Kidney (tissue), 14 donors: Measurements from ENCODE around the gene SLC36A1. TPM values are rescaled to one million over a fixed set of nuclear protein-coding genes. Genes with fewer than 3 reads are reported as not detected.

Experiments
- DNase-seq, 5 donors: peaks; one replicate each; pipeline ENCODE4 v3.0.0-alpha.2; 2013 to 2020
- FAIRE-seq: peaks from 2 replicates; lab custom pipeline; 2012; peaks lifted over from hg19 to GRCh38; lab: Jason Lieb, UNC
- H3K27ac ChIP-seq, 2 donors: one replicate each; pipeline ENCODE4 v1.7.0; 2013; ENCODE audit warnings: low read depth in 2 of 2, low read length in 2 of 2, inconsistent platforms in 1 of 2
- H3K27me3 ChIP-seq: one replicate; pipeline ENCODE4 v1.7.1; 2013; ENCODE audit warnings: low read length, inconsistent platforms; ENCODE audit not compliant: control insufficient read depth, insufficient read depth
- H3K36me3 ChIP-seq, 3 donors: one replicate each; pipeline versions ENCODE4 v1.7.0 to v1.7.1; 2013; ENCODE audit warnings: low read length in 3 of 3, control low read depth in 1 of 3, inconsistent platforms in 1 of 3; ENCODE audit not compliant: insufficient read depth in 3 of 3, control insufficient read depth in 2 of 3
- H3K4me1 ChIP-seq, 3 donors: one replicate each; pipeline versions ENCODE4 v1.7.0 to v1.7.1; 2013; ENCODE audit warnings: low read length in 3 of 3, inconsistent platforms in 1 of 3, low read depth in 1 of 3; ENCODE audit not compliant: control insufficient read depth in 2 of 3, insufficient read depth in 2 of 3
- H3K4me3 ChIP-seq, 3 donors: one replicate each; pipeline versions ENCODE4 v1.7.0 to v1.8.1; 2013; ENCODE audit warnings: low read length in 3 of 3, control low read depth in 1 of 3, inconsistent platforms in 1 of 3
- H3K9ac ChIP-seq, 3 donors: one replicate each; pipeline versions ENCODE4 v1.7.0 to v1.7.1; 2013; ENCODE audit warnings: low read length in 3 of 3, control low read depth in 1 of 3, inconsistent platforms in 1 of 3
- H3K9me3 ChIP-seq, 3 donors: one replicate each; pipeline versions ENCODE4 v1.7.0 to v1.7.1; 2013; ENCODE audit warnings: low read length in 3 of 3, control low read depth in 1 of 3, inconsistent platforms in 1 of 3; ENCODE audit not compliant: control insufficient read depth in 2 of 3, insufficient read depth in 1 of 3
- intact Hi-C: fragments of 100-400 bp; cut with DNase I; formaldehyde crosslinking; loops from one replicate; pipeline ENCODE4 v1.11.1; 2022
- polyA plus RNA-seq: library from polyadenylated mRNA; stranded (reverse); fragments of 350-450 nt; fragmentation: Illumina TruSeq; extraction: RNeasy Lipid Tissue Mini Kit (QIAGEN cat#74804); gene quantifications from one replicate; pipeline ENCODE4 v1.2.3, GENCODE V29; 2014; ENCODE audit warnings: low read depth, low replicate concordance; ENCODE audit not compliant: insufficient read depth
- total RNA-seq: library from RNA; stranded (reverse); fragmentation: NEBNext Ultra II Directional; extraction: Animal tissue kit (Norgen Biotek cat#: 25700); gene quantifications from one replicate; pipeline ENCODE4 v1.2.1, GENCODE V29; 2021
- TF ChIP-seq, protein P1 (sequence below): IDR thresholded peaks from 3 replicates; pipeline ENCODE4 v1.5.1; 2012; ENCODE audit warnings: mild to moderate bottlenecking, moderate library complexity, borderline replicate concordance; ENCODE audit not compliant: insufficient read depth; ENCODE audit errors: extremely low read depth
- donor health status: control.
- donor health status: control.
- donor health status: control.
- donor health status: control.
- donor health status: control.
- donor health status: DM: yes; HTN: yes; CAD: no.
- donor health status: Normal renal cell carcinoma (clear cell type).

Gene SLC36A1
- total and polyA plus RNA-seq, 2 donors from 2014 or later, result 4.1 to 11.0 TPM

DNA sequence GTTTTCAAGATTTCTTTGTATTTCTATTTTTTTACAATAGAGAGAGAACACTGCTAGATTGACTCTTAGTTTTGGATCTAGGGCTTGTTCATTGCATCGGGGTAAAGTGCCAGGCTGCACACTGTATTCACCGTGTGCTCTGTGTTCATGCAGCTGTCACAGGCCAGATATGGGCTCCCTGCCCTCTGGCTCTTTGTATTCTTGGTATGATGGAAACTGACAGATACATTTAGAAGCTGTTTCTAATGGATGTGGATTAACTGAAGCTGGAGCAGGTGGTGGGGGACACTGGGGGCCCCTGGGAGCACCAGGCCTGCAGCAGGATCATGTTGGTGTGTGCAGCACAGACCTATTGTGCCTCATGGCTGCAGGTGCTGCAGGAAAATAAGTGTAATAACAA, 28.0 kb downstream of the SLC36A1 start:
- Histone ChIP-seq H3K4me3 (no peak overlapping the region), H3K27me3 (no peaks in the 10 kb centered on the region), H3K9ac (no peak overlapping the region), H3K27ac (no peak overlapping the region), H3K9me3 (no peaks in the 10 kb centered on the region), H3K36me3 (peaks cover 0 to 7% (median 6%) of the 10 kb centered on the region in 3 donors), H3K4me1 (no peaks in the 10 kb centered on the region)
- FAIRE-seq (no peak), DNase-seq (no peak)
- intact Hi-C loops, result no loop called here
- TF ChIP-seq, protein P1, sequence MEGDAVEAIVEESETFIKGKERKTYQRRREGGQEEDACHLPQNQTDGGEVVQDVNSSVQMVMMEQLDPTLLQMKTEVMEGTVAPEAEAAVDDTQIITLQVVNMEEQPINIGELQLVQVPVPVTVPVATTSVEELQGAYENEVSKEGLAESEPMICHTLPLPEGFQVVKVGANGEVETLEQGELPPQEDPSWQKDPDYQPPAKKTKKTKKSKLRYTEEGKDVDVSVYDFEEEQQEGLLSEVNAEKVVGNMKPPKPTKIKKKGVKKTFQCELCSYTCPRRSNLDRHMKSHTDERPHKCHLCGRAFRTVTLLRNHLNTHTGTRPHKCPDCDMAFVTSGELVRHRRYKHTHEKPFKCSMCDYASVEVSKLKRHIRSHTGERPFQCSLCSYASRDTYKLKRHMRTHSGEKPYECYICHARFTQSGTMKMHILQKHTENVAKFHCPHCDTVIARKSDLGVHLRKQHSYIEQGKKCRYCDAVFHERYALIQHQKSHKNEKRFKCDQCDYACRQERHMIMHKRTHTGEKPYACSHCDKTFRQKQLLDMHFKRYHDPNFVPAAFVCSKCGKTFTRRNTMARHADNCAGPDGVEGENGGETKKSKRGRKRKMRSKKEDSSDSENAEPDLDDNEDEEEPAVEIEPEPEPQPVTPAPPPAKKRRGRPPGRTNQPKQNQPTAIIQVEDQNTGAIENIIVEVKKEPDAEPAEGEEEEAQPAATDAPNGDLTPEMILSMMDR, result no peak

DNA sequence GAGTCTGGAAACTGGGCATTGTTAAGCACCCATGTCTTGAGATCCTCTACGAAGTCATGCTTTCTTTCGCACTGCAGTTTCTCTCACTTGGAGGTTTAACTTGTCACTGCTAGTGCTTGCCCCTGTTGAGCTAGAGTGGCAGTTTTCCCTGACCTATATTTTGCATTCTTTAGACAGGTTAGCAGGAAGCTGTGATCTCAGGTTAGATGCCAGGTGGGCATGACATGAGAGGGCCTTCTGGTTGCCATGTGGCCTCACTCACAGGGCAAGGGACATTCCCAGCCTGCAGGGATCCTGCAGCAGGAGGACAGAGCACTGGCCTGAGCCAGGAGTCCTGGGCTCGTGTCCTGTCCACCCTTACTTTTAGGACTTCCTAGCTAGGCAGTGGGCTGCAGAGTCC, 28.6 kb downstream of the SLC36A1 start:
- intact Hi-C loops, result no loop called here
- H3K4me1 ChIP-seq, result no peaks in the 10 kb centered on the region
- H3K27ac ChIP-seq, result no peak overlapping the region
- no peak overlapping the region for H3K4me3 ChIP-seq
- no peak overlapping the region for H3K9ac ChIP-seq
- no peak for FAIRE-seq
- TF ChIP-seq, protein P1, result no peak
- H3K9me3 ChIP-seq, result no peaks in the 10 kb centered on the region
- no peak for DNase-seq
- H3K36me3 ChIP-seq, result peaks cover 0 to 6% (median 5%) of the 10 kb centered on the region in 3 donors
- H3K27me3 ChIP-seq, result no peaks in the 10 kb centered on the region

DNA sequence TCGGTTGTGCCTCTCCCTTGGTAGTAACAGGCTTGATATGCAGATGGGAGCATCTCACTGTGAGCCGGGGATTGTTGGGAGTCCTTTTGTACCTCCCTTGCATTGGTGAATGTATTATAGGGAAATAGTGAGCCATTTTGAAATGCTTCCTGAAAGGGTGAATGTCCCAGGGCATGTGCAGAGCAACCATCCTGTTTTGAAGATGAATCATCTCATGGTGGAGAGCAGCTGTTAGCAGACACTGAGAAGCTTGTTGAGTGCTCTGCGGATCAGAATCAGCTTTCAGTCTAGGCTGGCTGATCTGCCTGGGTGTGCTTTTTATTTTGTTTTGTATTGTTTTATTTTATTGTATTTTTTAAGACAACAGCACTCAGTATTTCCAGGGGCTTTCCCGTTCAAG, 29.7 kb downstream of the SLC36A1 start:
- Histone ChIP-seq H3K9me3 (no peaks in the 10 kb centered on the region), H3K4me1 (no peaks in the 10 kb centered on the region), H3K27me3 (no peaks in the 10 kb centered on the region), H3K9ac (no peak overlapping the region), H3K4me3 (no peak overlapping the region), H3K36me3 (peaks cover 0 to 6% (median 5%) of the 10 kb centered on the region in 3 donors), H3K27ac (no peak overlapping the region)
- intact Hi-C loops, result no loop called here
- TF ChIP-seq, protein P1, result no peak
- DNase-seq, result no peak
- FAIRE-seq, result no peak
